Vagina (tissue), 2 donors: ENCODE measurements around the gene TMEM190. TPM values are rescaled to one million over a fixed set of nuclear protein-coding genes. Genes with fewer than 3 reads are reported as not detected.

Source experiments
- DNase-seq, 2 donors: peaks; one replicate each; pipeline ENCODE4 v3.0.0-alpha.2; 2017; ENCODE audit errors: extremely low spot score in 2 of 2
- H3K27ac ChIP-seq: fragments of 200-600 bp; sonication (generic); one replicate; pipeline ENCODE4 v1.5.1; 2019
- H3K27me3 ChIP-seq: fragments of 200-600 bp; sonication (generic); one replicate; pipeline ENCODE4 v1.5.1; 2019
- H3K36me3 ChIP-seq, 2 donors: fragments of 200-600 bp; sonication (generic); one replicate each; pipeline ENCODE4 v1.5.1; 2017 to 2019
- H3K4me1 ChIP-seq: fragments of 200-600 bp; sonication (generic); one replicate; pipeline ENCODE4 v1.5.1; 2019
- H3K4me3 ChIP-seq, 2 donors: fragments of 200-600 bp; sonication (generic); 1 replicate in 1 of 2; 2 replicates in 1 of 2; pipeline ENCODE4 v1.5.1; 2016 to 2019
- H3K9me3 ChIP-seq: fragments of 200-600 bp; sonication (generic); one replicate; pipeline ENCODE4 v1.5.1; 2019
- POLR2A ChIP-seq, 2 donors: fragments of 450-650 bp; IDR thresholded peaks; one replicate each; pipeline ENCODE4 v1.6.1; 2017; ENCODE audit warnings: antibody characterized with exemption in 2 of 2, mild to moderate bottlenecking in 2 of 2, moderate library complexity in 2 of 2
- POLR2AphosphoS5 ChIP-seq, 2 donors: sonication (generic); formaldehyde crosslinking; IDR thresholded peaks; one replicate each; pipeline ENCODE4 v1.9.0; 2017; ENCODE audit warnings: antibody characterized with exemption in 2 of 2, mild to moderate bottlenecking in 2 of 2, low read depth in 1 of 2; ENCODE audit not compliant: insufficient read depth in 1 of 2
- intact Hi-C: fragments of 100-400 bp; cut with DNase I; formaldehyde crosslinking; loops from one replicate; pipeline ENCODE4 v1.15.1; 2023
- total RNA-seq: library from RNA; depleted of rRNA; stranded (reverse); fragments of >200 nt; gene quantifications from one replicate; pipeline ENCODE4 v1.2.3, GENCODE V29; 2016
- TF ChIP-seq, protein P1 (sequence below), 3 experiments: fragments of 450-650 bp in 2 of 3; fragments of 200-600 bp in 1 of 3; sonication (generic) in 1 of 3; IDR thresholded peaks; one replicate each; pipeline ENCODE4 v1.5.1; 2017 to 2019; ENCODE audit warnings: antibody characterized with exemption in 3 of 3, mild to moderate bottlenecking in 2 of 3, moderate library complexity in 2 of 3

TMEM190 gene
- total RNA-seq, 1 donor from 2014 or later, result not detected

GRCh38 chr19:55389386-55390317 lies 13.0 kb downstream of the TMEM190 start:
- no peak for DNase-seq
- no peak overlapping the region for H3K27ac ChIP-seq
- H3K36me3 ChIP-seq, result peaks cover 0 to 34% of the 10 kb centered on the region in 2 donors
- H3K9me3 ChIP-seq, result no peaks in the 10 kb centered on the region
- peaks cover 51% of the 10 kb centered on the region for H3K4me1 ChIP-seq
- TF ChIP-seq POLR2AphosphoS5 (IDR thresholded peaks at IDR 0.05; ENCODE audit: insufficient read depth in 1 of 2, low read depth in 1 of 2) (no peak), POLR2A (IDR thresholded peaks at IDR 0.05) (no peak)
- TF ChIP-seq, protein P1, sequence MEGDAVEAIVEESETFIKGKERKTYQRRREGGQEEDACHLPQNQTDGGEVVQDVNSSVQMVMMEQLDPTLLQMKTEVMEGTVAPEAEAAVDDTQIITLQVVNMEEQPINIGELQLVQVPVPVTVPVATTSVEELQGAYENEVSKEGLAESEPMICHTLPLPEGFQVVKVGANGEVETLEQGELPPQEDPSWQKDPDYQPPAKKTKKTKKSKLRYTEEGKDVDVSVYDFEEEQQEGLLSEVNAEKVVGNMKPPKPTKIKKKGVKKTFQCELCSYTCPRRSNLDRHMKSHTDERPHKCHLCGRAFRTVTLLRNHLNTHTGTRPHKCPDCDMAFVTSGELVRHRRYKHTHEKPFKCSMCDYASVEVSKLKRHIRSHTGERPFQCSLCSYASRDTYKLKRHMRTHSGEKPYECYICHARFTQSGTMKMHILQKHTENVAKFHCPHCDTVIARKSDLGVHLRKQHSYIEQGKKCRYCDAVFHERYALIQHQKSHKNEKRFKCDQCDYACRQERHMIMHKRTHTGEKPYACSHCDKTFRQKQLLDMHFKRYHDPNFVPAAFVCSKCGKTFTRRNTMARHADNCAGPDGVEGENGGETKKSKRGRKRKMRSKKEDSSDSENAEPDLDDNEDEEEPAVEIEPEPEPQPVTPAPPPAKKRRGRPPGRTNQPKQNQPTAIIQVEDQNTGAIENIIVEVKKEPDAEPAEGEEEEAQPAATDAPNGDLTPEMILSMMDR (IDR thresholded peaks at IDR 0.05), result no peak
- H3K27me3 ChIP-seq, result no peaks in the 10 kb centered on the region
- H3K4me3 ChIP-seq, result no peak overlapping the region
- intact Hi-C loops, result no loop called here

DNA sequence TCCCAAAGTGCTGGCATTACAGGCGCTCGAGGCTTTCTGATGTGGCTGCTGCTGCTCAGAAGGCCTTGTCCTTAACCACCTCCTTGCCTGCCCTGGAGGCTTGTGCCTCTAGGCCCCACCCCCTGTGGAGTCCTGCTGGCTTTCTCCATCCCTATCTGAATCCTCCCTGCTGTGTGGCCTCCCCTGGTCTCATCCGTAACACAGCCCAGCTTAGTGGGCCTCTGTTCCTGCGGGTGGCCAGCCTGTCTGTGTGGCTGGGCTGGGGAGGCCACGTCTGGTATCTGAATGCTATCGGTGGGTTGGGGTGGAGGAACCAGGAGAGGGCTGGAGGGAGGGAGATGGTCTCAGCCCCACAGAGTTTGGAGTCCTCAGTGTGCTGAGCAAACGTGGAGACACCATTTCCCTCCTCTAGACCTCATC lies 13.8 kb downstream of the TMEM190 start:
- intact Hi-C loops, result no loop called here
- no peaks in the 10 kb centered on the region for H3K9me3 ChIP-seq
- no peak for TF ChIP-seq POLR2A (IDR thresholded peaks at IDR 0.05)
- TF ChIP-seq POLR2AphosphoS5 (IDR thresholded peaks at IDR 0.05; ENCODE audit: insufficient read depth in 1 of 2, low read depth in 1 of 2), result no peak
- TF ChIP-seq, protein P1 (IDR thresholded peaks at IDR 0.05), result no peak
- no peak overlapping the region for H3K4me3 ChIP-seq
- H3K36me3 ChIP-seq, result peaks cover 0 to 34% of the 10 kb centered on the region in 2 donors
- DNase-seq, result no peak
- no peak overlapping the region for H3K27ac ChIP-seq
- no peaks in the 10 kb centered on the region for H3K27me3 ChIP-seq
- peaks cover 46% of the 10 kb centered on the region for H3K4me1 ChIP-seq

DNA sequence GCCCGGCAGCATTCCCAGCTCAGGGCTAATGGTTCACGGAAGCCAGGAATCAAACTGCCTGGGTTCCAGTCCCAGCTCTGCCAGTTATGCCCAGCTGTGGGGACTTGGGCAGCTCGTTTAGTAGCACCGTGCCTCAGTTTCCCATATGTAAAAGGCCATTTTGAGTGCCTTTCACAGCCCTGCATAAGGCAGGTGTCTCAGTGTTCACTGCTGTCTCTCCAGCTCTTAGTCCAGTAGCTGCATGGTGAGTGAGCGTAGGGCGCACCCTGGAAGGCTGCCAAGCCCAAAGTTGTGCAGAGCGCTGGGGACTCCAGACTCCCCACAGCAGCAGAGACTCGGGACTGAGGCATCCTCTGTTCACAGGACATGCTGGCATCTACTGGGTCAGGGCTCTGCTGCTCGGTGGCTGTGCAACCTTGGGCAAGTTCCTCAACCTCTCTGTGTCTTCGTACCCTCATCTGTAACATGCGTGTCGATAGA lies 14.6 kb downstream of the TMEM190 start:
- H3K4me1 ChIP-seq, result peaks cover 44% of the 10 kb centered on the region
- intact Hi-C loops, result no loop called here
- H3K36me3 ChIP-seq, result peaks cover 0 to 34% of the 10 kb centered on the region in 2 donors
- H3K4me3 ChIP-seq, result no peak overlapping the region
- no peaks in the 10 kb centered on the region for H3K27me3 ChIP-seq
- H3K27ac ChIP-seq, result no peak overlapping the region
- no peaks in the 10 kb centered on the region for H3K9me3 ChIP-seq
- no peak for TF ChIP-seq POLR2AphosphoS5 (IDR thresholded peaks at IDR 0.05; ENCODE audit: insufficient read depth in 1 of 2, low read depth in 1 of 2)
- TF ChIP-seq POLR2A (IDR thresholded peaks at IDR 0.05), result no peak
- TF ChIP-seq, protein P1 (IDR thresholded peaks at IDR 0.05), result no peak
- no peak for DNase-seq

GRCh38 chr19:55391702-55392615 lies 15.3 kb downstream of the TMEM190 start:
- H3K27me3 ChIP-seq, result no peaks in the 10 kb centered on the region
- H3K27ac ChIP-seq, result no peak overlapping the region
- DNase-seq, result no peak
- H3K9me3 ChIP-seq, result no peaks in the 10 kb centered on the region
- no peak overlapping the region for H3K4me3 ChIP-seq
- TF ChIP-seq, protein P1 (IDR thresholded peaks at IDR 0.05), result no peak
- TF ChIP-seq POLR2A (IDR thresholded peaks at IDR 0.05) (no peak), POLR2AphosphoS5 (IDR thresholded peaks at IDR 0.05; ENCODE audit: insufficient read depth in 1 of 2, low read depth in 1 of 2) (no peak)
- H3K4me1 ChIP-seq, result peaks cover 37% of the 10 kb centered on the region
- peaks cover 0 to 34% of the 10 kb centered on the region in 2 donors for H3K36me3 ChIP-seq
- intact Hi-C loops, result no loop called here
